Endodermal cell (in vitro differentiated cells): ENCODE measurements around the gene SDCCAG8. TPM values are rescaled to one million over a fixed set of nuclear protein-coding genes. Genes with fewer than 3 reads are reported as not detected.

Source experiments
- DNase-seq: peaks from one replicate; pipeline ENCODE4 v3.0.0-alpha.2; 2017
- H3K27ac ChIP-seq: 2 replicates; pipeline ENCODE4 v1.5.1; 2013; ENCODE audit warnings: mild to moderate bottlenecking, low read depth, low read length, moderate library complexity
- H3K27me3 ChIP-seq: 2 replicates; pipeline ENCODE4 v1.6.1; 2013; ENCODE audit warnings: mild to moderate bottlenecking, low read length, moderate library complexity; ENCODE audit not compliant: insufficient read depth, control insufficient read depth, poor library complexity, severe bottlenecking
- H3K36me3 ChIP-seq: 2 replicates; pipeline ENCODE4 v1.7.0; 2013; ENCODE audit warnings: mild to moderate bottlenecking, low read length, moderate library complexity; ENCODE audit not compliant: control insufficient read depth, insufficient read depth
- H3K4me1 ChIP-seq: one replicate; pipeline ENCODE4 v1.7.0; 2013; ENCODE audit warnings: low read length; ENCODE audit not compliant: control insufficient read depth, insufficient read depth
- H3K4me3 ChIP-seq: 2 replicates; pipeline ENCODE4 v1.5.1; 2013; ENCODE audit warnings: mild to moderate bottlenecking, low read length, moderate library complexity
- H3K9ac ChIP-seq: 2 replicates; pipeline ENCODE4 v1.6.1; 2013; ENCODE audit warnings: mild to moderate bottlenecking, low read length, moderate library complexity; ENCODE audit not compliant: poor library complexity, severe bottlenecking; ENCODE audit errors: extremely low read depth
- H3K9me3 ChIP-seq: 2 replicates; pipeline ENCODE4 v1.6.1; 2013; ENCODE audit warnings: mild to moderate bottlenecking, low read length, moderate library complexity; ENCODE audit not compliant: control insufficient read depth
- H3K27ac Mint-ChIP-seq: 2 replicates; pipeline ENCODE4 v1.8.0; 2020; ENCODE audit warnings: mixed read lengths
- H3K27me3 Mint-ChIP-seq: 2 replicates; pipeline ENCODE4 v1.8.0; 2021; ENCODE audit warnings: mild to moderate bottlenecking, mixed read lengths; ENCODE audit not compliant: insufficient read depth
- H3K36me3 Mint-ChIP-seq: 2 replicates; pipeline ENCODE4 v1.8.0; 2020; ENCODE audit warnings: low read depth, mixed read lengths
- H3K4me1 Mint-ChIP-seq: 2 replicates; pipeline ENCODE4 v1.8.0; 2020; ENCODE audit warnings: mixed read lengths
- H3K4me3 Mint-ChIP-seq: 2 replicates; pipeline ENCODE4 v1.8.0; 2020; ENCODE audit warnings: mild to moderate bottlenecking, moderate library complexity, mixed read lengths
- H3K9me3 Mint-ChIP-seq: 2 replicates; pipeline ENCODE4 v1.8.0; 2020; ENCODE audit warnings: mild to moderate bottlenecking, mixed read lengths
- CTCF ChIP-seq: fragments of 200-600 bp; sonication (generic); conservative IDR thresholded peaks from 2 replicates; pipeline ENCODE4 v1.5.0; 2021; ENCODE audit warnings: antibody characterized with exemption, mild to moderate bottlenecking
- WGBS, 2 experiments: methylation state at CpG; one replicate each; pipeline versions ENCODE4 v1.1.5 to v1.1.7; 2013; ENCODE audit warnings: missing lambda C conversion rate in 2 of 2, mixed read lengths in 1 of 2; ENCODE audit not compliant: insufficient coverage in 1 of 2, insufficient read length in 1 of 2; 5-methylcytosine and 5-hydroxymethylcytosine counted together
- total RNA-seq, 2 donors: library from RNA; stranded (reverse); fragmentation: NEBNext Ultra II Directional in 1 of 2; extraction: Animal tissue kit (Norgen Biotek cat#: 25700) in 1 of 2; gene quantifications; 2 replicates in 1 of 2; 3 replicates in 1 of 2; pipeline ENCODE4 v1.2.1, GENCODE V29; 2021

SDCCAG8 gene
- total RNA-seq, 2 donors from 2014 or later: 19.8 to 27.5 TPM

GRCh38 chr1:243311809-243312208 lies 56.0 kb downstream of the SDCCAG8 start:
- Mint-ChIP-seq H3K36me3 (no peaks in the 10 kb centered on the region), H3K27ac (no peak overlapping the region), H3K4me3 (no peak overlapping the region), H3K9me3 (no peaks in the 10 kb centered on the region), H3K4me1 (peaks cover 16% of the 10 kb centered on the region), H3K27me3 (no peaks in the 10 kb centered on the region)
- Histone ChIP-seq H3K4me3 (no peak overlapping the region), H3K4me1 (peaks cover 5% of the 10 kb centered on the region), H3K36me3 (no peaks in the 10 kb centered on the region), H3K27me3 (no peaks in the 10 kb centered on the region), H3K9ac (no peak overlapping the region), H3K27ac (no peak overlapping the region), H3K9me3 (no peaks in the 10 kb centered on the region)
- 94 to 100% methylated on average over 1 of the region's 1 CpG for WGBS, 2 experiments
- no peak for DNase-seq
- no peak for TF ChIP-seq CTCF

DNA sequence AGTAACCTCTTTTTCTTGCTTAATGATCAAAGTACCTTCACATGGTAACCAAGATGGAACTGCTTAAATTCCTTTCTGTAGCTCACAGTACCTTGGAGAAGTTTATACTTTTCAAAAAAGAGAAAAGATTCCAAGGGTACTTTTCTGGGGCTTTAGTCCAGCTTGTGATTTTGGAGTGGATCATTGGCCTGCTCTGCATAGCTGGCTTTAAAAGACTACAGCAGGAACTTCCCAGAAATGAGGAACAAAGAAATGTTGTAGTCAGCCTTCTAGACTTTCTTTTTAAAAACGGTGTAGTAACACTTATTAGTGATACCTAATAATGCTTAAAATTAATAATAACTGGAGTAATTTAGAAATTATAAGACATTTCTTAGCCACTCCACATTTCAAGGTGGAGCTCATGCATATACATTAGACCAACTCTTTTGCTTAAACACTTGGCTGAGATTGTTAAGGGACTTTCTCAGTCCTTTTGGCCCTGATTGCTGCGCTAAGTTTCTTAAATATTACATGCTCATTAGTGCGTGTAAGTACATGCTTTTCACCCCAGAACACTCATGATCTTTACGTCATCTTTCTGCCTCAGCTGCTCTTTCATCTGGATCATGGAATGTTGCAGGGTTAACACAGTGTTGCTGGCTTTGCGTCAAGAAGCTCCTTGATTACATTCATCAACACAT lies 57.3 kb downstream of the SDCCAG8 start:
- Mint-ChIP-seq H3K36me3 (peaks cover 7% of the 10 kb centered on the region), H3K27ac (no peak overlapping the region), H3K9me3 (no peaks in the 10 kb centered on the region), H3K4me1 (peaks cover 11% of the 10 kb centered on the region), H3K27me3 (no peaks in the 10 kb centered on the region), H3K4me3 (no peak overlapping the region)
- no peaks in the 10 kb centered on the region for H3K36me3 ChIP-seq
- no peaks in the 10 kb centered on the region for H3K9me3 ChIP-seq
- no peak overlapping the region for H3K27ac ChIP-seq
- H3K27me3 ChIP-seq: no peaks in the 10 kb centered on the region
- peaks cover 5% of the 10 kb centered on the region for H3K4me1 ChIP-seq
- TF ChIP-seq CTCF: no peak
- DNase-seq: no peak
- H3K4me3 ChIP-seq: no peak overlapping the region
- no peak overlapping the region for H3K9ac ChIP-seq
- WGBS, 2 experiments: 96 to 100% methylated on average over 4 of the region's 5 CpGs

DNA sequence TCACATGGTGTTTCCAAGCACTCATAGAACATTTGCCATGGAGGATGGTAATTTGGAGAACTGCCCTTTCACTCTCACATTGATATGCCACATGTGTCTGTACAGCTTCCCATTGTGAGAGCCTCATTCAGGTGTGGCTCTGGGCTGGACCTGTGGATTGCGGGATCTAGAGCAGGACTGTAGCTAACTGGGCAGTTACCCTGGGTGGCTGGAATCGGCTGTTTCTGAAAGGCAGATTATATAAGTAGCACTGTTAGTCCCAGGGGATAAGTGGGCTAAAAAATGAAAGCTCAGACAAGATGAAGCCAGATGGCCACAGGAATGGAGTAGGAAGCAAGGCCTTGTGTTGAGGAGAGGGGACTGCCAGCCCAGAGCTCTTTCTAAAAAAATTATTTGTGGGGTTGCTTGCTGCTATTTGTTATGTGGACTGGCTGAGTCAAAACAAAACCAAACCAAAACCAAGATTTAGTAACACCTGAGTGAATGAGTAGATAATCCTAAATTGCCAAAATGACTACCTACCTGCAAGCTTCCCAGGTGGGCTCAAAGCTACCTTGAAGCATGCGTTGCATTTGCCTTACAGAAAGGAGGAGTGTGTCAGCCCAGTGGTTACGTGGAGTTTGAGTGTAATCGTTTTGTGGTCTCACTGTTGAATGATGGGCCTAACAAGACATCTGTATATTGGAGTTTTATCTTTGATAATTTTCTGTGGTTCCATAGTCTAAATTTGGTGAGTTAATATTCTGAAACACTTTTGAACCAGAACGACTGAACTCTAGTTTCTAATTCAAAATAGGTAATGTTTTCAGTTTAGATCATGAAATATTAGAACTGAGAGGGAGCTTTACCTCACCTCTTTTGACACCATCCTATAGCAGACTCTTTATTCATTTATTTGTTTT lies 58.0 kb downstream of the SDCCAG8 start:
- Mint-ChIP-seq H3K4me1 (peaks cover 11% of the 10 kb centered on the region), H3K27ac (peak overlapping the region; percentile 23)
- WGBS, 2 experiments: 95 to 98% methylated on average over 5 to 6 of the region's 6 CpGs

More for the DNA sequence above, 58.0 kb downstream of the SDCCAG8 start:
- no peak for DNase-seq
- H3K4me1 ChIP-seq: peaks cover 5% of the 10 kb centered on the region
- H3K4me3 Mint-ChIP-seq: no peak overlapping the region
- no peaks in the 10 kb centered on the region for H3K9me3 Mint-ChIP-seq
- no peak overlapping the region for H3K27ac ChIP-seq
- H3K27me3 ChIP-seq: no peaks in the 10 kb centered on the region
- no peak overlapping the region for H3K4me3 ChIP-seq
- no peak overlapping the region for H3K9ac ChIP-seq
- no peak for TF ChIP-seq CTCF
- no peaks in the 10 kb centered on the region for H3K27me3 Mint-ChIP-seq
- no peaks in the 10 kb centered on the region for H3K9me3 ChIP-seq
- peaks cover 13% of the 10 kb centered on the region for H3K36me3 Mint-ChIP-seq
- no peaks in the 10 kb centered on the region for H3K36me3 ChIP-seq
